ENCODE data around the gene TNIK. TPM values are rescaled to one million over a fixed set of nuclear protein-coding genes. Genes with fewer than 3 reads are reported as not detected.

Gene TNIK
- total and polyA plus RNA-seq, 2 experiments from 2014 or later: 7.4 to 13.8 TPM

GRCh38 chr3:171262431-171262830 is 197.8 kb downstream of the TNIK start:
- Histone ChIP-seq H3K79me2 (peaks cover 13% of the 10 kb centered on the region), H3K36me3 (replicated peaks; ENCODE audit: insufficient read depth, low read depth) (no peaks in the 10 kb centered on the region), H3K27me3 (no peaks in the 10 kb centered on the region), H3K4me1 (ENCODE audit: insufficient read depth) (no peaks in the 10 kb centered on the region), H2AFZ (no peak overlapping the region), H3K27ac (no peak overlapping the region), H3K4me2 (no peak overlapping the region), H3K4me3 (no peak overlapping the region), H4K20me1 (ENCODE audit: insufficient read depth, poor library complexity, severe bottlenecking) (no peaks in the 10 kb centered on the region), H3K9me3 (ENCODE audit: low read depth) (no peaks in the 10 kb centered on the region), H3K9me2 (replicated peaks; ENCODE audit: insufficient read depth) (no peaks in the 10 kb centered on the region)
- TF ChIP-seq EZH2phosphoT487 (IDR thresholded peaks at IDR 0.05; ENCODE audit: low read depth, severe bottlenecking, unreplicated experiment): no peak
- no peak for TF ChIP-seq EZH2 (IDR thresholded peaks at IDR 0.05; ENCODE audit: borderline replicate concordance)
- TF ChIP-seq, protein P1, sequence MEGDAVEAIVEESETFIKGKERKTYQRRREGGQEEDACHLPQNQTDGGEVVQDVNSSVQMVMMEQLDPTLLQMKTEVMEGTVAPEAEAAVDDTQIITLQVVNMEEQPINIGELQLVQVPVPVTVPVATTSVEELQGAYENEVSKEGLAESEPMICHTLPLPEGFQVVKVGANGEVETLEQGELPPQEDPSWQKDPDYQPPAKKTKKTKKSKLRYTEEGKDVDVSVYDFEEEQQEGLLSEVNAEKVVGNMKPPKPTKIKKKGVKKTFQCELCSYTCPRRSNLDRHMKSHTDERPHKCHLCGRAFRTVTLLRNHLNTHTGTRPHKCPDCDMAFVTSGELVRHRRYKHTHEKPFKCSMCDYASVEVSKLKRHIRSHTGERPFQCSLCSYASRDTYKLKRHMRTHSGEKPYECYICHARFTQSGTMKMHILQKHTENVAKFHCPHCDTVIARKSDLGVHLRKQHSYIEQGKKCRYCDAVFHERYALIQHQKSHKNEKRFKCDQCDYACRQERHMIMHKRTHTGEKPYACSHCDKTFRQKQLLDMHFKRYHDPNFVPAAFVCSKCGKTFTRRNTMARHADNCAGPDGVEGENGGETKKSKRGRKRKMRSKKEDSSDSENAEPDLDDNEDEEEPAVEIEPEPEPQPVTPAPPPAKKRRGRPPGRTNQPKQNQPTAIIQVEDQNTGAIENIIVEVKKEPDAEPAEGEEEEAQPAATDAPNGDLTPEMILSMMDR (IDR thresholded peaks at IDR 0.05; ENCODE audit: poor library complexity): no peak
- WGBS (ENCODE audit: low lambda C conversion rate, missing lambda C conversion rate): 61% methylated on average over 1 of the region's 1 CpG
- no peak for DNase-seq (ENCODE audit: low spot score)

DNA sequence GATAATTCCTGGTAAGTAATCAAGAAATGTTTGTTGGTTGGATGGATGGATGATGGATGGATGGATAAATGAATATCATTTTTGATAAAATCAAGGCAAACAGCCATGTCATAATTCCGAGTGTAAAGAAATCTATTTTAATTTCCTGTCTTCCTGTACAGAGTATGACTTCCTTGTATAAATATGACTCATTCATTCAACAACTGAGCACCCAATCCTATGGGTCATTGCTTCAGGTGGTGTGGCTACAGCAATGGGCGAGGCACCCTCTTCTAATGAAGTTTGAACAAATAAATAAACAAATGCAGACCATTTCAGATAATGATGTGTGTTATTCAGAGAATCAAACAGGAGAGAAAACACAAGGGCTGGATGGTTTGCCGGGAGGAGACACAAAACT is 198.7 kb downstream of the TNIK start:
- no peaks in the 10 kb centered on the region for H3K4me1 ChIP-seq (ENCODE audit: insufficient read depth)
- H3K9me3 ChIP-seq (ENCODE audit: low read depth): no peaks in the 10 kb centered on the region
- H3K27me3 ChIP-seq: no peaks in the 10 kb centered on the region
- WGBS (ENCODE audit: low lambda C conversion rate, missing lambda C conversion rate): 86% methylated on average over 3 of the region's 3 CpGs
- TF ChIP-seq EZH2phosphoT487 (IDR thresholded peaks at IDR 0.05; ENCODE audit: low read depth, severe bottlenecking, unreplicated experiment) (no peak), EZH2 (IDR thresholded peaks at IDR 0.05; ENCODE audit: borderline replicate concordance) (no peak)
- TF ChIP-seq, protein P1 (IDR thresholded peaks at IDR 0.05; ENCODE audit: poor library complexity): no peak
- peaks cover 15% of the 10 kb centered on the region for H3K79me2 ChIP-seq
- H3K36me3 ChIP-seq (replicated peaks; ENCODE audit: insufficient read depth, low read depth): no peaks in the 10 kb centered on the region
- H4K20me1 ChIP-seq (ENCODE audit: insufficient read depth, poor library complexity, severe bottlenecking): no peaks in the 10 kb centered on the region
- no peak overlapping the region for H2AFZ ChIP-seq
- no peak overlapping the region for H3K4me3 ChIP-seq
- H3K27ac ChIP-seq: no peak overlapping the region
- H3K4me2 ChIP-seq: no peak overlapping the region
- no peaks in the 10 kb centered on the region for H3K9me2 ChIP-seq (replicated peaks; ENCODE audit: insufficient read depth)
- DNase-seq (ENCODE audit: low spot score): no peak

GRCh38 chr3:171260899-171261298 is 199.3 kb downstream of the TNIK start:
- H3K9me2 ChIP-seq (replicated peaks; ENCODE audit: insufficient read depth): no peaks in the 10 kb centered on the region
- no peak overlapping the region for H3K4me2 ChIP-seq
- H3K27me3 ChIP-seq: no peaks in the 10 kb centered on the region
- H3K27ac ChIP-seq: no peak overlapping the region
- H3K79me2 ChIP-seq: peaks cover 18% of the 10 kb centered on the region
- no peak overlapping the region for H3K4me3 ChIP-seq
- 72% methylated on average over 3 of the region's 3 CpGs for WGBS (ENCODE audit: low lambda C conversion rate, missing lambda C conversion rate)
- TF ChIP-seq EZH2phosphoT487 (IDR thresholded peaks at IDR 0.05; ENCODE audit: low read depth, severe bottlenecking, unreplicated experiment): no peak
- no peak for TF ChIP-seq EZH2 (IDR thresholded peaks at IDR 0.05; ENCODE audit: borderline replicate concordance)
- TF ChIP-seq, protein P1 (IDR thresholded peaks at IDR 0.05; ENCODE audit: poor library complexity): no peak
- DNase-seq (ENCODE audit: low spot score): no peak
- no peaks in the 10 kb centered on the region for H3K36me3 ChIP-seq (replicated peaks; ENCODE audit: insufficient read depth, low read depth)
- no peaks in the 10 kb centered on the region for H4K20me1 ChIP-seq (ENCODE audit: insufficient read depth, poor library complexity, severe bottlenecking)
- H3K4me1 ChIP-seq (ENCODE audit: insufficient read depth): no peaks in the 10 kb centered on the region
- no peaks in the 10 kb centered on the region for H3K9me3 ChIP-seq (ENCODE audit: low read depth)
- no peak overlapping the region for H2AFZ ChIP-seq

DNA sequence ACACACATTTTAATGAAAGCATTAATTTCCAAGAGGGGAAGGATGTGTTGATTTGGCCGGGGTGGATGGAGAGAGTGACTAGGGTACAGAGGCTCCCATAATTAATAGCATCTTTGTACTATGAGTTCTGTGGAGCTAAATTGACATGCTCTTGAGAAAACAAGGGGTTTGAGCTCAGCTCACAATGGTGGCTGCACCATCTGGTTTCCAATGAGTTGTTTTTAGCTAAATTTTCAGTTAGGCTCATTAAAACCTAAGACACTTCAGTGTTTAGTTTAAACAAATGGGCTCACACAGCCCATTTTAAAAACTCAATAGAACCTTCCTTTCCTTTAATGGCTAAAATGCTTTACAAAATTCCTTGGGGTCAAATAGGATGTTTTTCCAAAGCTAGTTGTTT is 199.7 kb downstream of the TNIK start:
- no peak for TF ChIP-seq EZH2phosphoT487 (IDR thresholded peaks at IDR 0.05; ENCODE audit: low read depth, severe bottlenecking, unreplicated experiment)
- TF ChIP-seq, protein P1 (IDR thresholded peaks at IDR 0.05; ENCODE audit: poor library complexity): no peak
- no peak for TF ChIP-seq EZH2 (IDR thresholded peaks at IDR 0.05; ENCODE audit: borderline replicate concordance)
- Histone ChIP-seq H3K79me2 (peaks cover 16% of the 10 kb centered on the region), H3K4me2 (no peak overlapping the region), H3K4me1 (ENCODE audit: insufficient read depth) (peaks cover 3% of the 10 kb centered on the region), H3K27ac (no peak overlapping the region), H3K4me3 (no peak overlapping the region), H3K27me3 (no peaks in the 10 kb centered on the region), H3K36me3 (replicated peaks; ENCODE audit: insufficient read depth, low read depth) (no peaks in the 10 kb centered on the region), H3K9me2 (replicated peaks; ENCODE audit: insufficient read depth) (no peaks in the 10 kb centered on the region), H4K20me1 (ENCODE audit: insufficient read depth, poor library complexity, severe bottlenecking) (no peaks in the 10 kb centered on the region), H2AFZ (no peak overlapping the region), H3K9me3 (ENCODE audit: low read depth) (no peaks in the 10 kb centered on the region)
- no peak for DNase-seq (ENCODE audit: low spot score)
- 96% methylated on average over 1 of the region's 1 CpG for WGBS (ENCODE audit: low lambda C conversion rate, missing lambda C conversion rate)

Data from hepatocyte (in vitro differentiated cells).